ENCODE measurements around the gene TRIM10.

- TF ChIP-seq, protein P1, sequence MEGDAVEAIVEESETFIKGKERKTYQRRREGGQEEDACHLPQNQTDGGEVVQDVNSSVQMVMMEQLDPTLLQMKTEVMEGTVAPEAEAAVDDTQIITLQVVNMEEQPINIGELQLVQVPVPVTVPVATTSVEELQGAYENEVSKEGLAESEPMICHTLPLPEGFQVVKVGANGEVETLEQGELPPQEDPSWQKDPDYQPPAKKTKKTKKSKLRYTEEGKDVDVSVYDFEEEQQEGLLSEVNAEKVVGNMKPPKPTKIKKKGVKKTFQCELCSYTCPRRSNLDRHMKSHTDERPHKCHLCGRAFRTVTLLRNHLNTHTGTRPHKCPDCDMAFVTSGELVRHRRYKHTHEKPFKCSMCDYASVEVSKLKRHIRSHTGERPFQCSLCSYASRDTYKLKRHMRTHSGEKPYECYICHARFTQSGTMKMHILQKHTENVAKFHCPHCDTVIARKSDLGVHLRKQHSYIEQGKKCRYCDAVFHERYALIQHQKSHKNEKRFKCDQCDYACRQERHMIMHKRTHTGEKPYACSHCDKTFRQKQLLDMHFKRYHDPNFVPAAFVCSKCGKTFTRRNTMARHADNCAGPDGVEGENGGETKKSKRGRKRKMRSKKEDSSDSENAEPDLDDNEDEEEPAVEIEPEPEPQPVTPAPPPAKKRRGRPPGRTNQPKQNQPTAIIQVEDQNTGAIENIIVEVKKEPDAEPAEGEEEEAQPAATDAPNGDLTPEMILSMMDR (IDR thresholded peaks at IDR 0.05) = no peak
- TF ChIP-seq POLR2A (IDR thresholded peaks at IDR 0.05; ENCODE audit: low read depth) = no peak
- no peak for TF ChIP-seq POLR2AphosphoS5 (IDR thresholded peaks at IDR 0.05)
Measured at GRCh38 chr6:30204116-30204515, 43.1 kb upstream of the TRIM10 start.
